HCT116 (cell line): ENCODE data around the gene UQCC5. TPM values are rescaled to one million over a fixed set of nuclear protein-coding genes. Genes with fewer than 3 reads are reported as not detected.
A peak's percentile ranks its signal among the peaks of the same experiment; 100 is the strongest.

ENCODE experiments used
- ATAC-seq: fragments of 200-7000 bp; cut with Tn5 transposase; 2 replicates; pipeline ENCODE4 v1.9.1; 2020; ENCODE audit warnings: mild to moderate bottlenecking, moderate library complexity
- BruUV-seq: library from RNA; stranded (reverse); fragments of 400-500 nt; replicated peaks from 2 replicates; lab custom pipeline; 2021; lab: Mats Ljungman, UMichigan
- CTCF ChIA-PET: fragments of 300-600 bp; sonication (Branson Sonifier 250); formaldehyde crosslinking; loops from one replicate; lab custom pipeline; 2021; ENCODE audit warnings: antibody characterized with exemption; lab: Charles Lee
- POLR2A ChIA-PET: fragments of 300-600, 350-600 bp; sonication (Branson Sonifier 250); formaldehyde crosslinking; loops from one replicate; lab custom pipeline; 2021; ENCODE audit warnings: antibody characterized with exemption; lab: Charles Lee
- RAD21 ChIA-PET, 2 experiments: fragments of 300-600 bp; sonication (Branson Sonifier 250); formaldehyde crosslinking; loops; one replicate each; lab custom pipeline; 2023; ENCODE audit warnings: low total read pairs in 2 of 2; ENCODE audit not compliant: uncharacterized antibody in 2 of 2, unreplicated experiment in 2 of 2, low non-redundant PET in 1 of 2; lab: Charles Lee
- DNase-seq: peaks from one replicate; pipeline ENCODE4 v3.0.0-alpha.2; 2010; ENCODE audit warnings: low read depth, low spot score
- H2AFZ ChIP-seq: fragments of 200-600 bp; shearing (Covaris generic), sonication (generic); 2 replicates; pipeline ENCODE4 v1.6.1; 2017; ENCODE audit warnings: low read depth, mixed run types, mixed read lengths, antibody characterized with exemption, low read length; ENCODE audit not compliant: poor library complexity, severe bottlenecking
- H3K27ac ChIP-seq: 2 replicates; pipeline ENCODE4 v1.5.1; 2012; ENCODE audit warnings: low read depth, low read length
- H3K27me3 ChIP-seq: fragments of 200-600 bp; sonication (generic); 2 replicates; pipeline ENCODE4 v1.6.1; 2016; ENCODE audit warnings: mixed run types, low read length, mixed read lengths; ENCODE audit not compliant: insufficient read depth
- H3K36me3 ChIP-seq, 2 experiments: fragments of 200-500 bp in 1 of 2; fragments of 200-600 bp in 1 of 2; sonication (Bioruptor generic) in 1 of 2; sonication (generic) in 1 of 2; 2 replicates each; pipeline versions ENCODE4 v1.5.1 to v1.6.1; 2014 to 2016; ENCODE audit warnings: low read length in 2 of 2, inconsistent platforms in 1 of 2, mixed read lengths in 1 of 2, mixed run types in 1 of 2; ENCODE audit not compliant: insufficient read depth in 2 of 2, control insufficient read depth in 1 of 2
- H3K4me1 ChIP-seq, 2 experiments: fragments of 200-600 bp in 1 of 2; sonication (generic) in 1 of 2; 2 replicates each; pipeline versions ENCODE4 v1.5.1 to v1.6.1; 2012 to 2017; ENCODE audit warnings: low read length in 2 of 2, inconsistent platforms in 1 of 2, mild to moderate bottlenecking in 1 of 2, mixed read lengths in 1 of 2, mixed run types in 1 of 2, moderate library complexity in 1 of 2; ENCODE audit not compliant: insufficient read depth in 2 of 2, control insufficient read depth in 1 of 2
- H3K4me2 ChIP-seq: fragments of 200-600 bp; sonication (generic); 2 replicates; pipeline ENCODE4 v1.6.1; 2017; ENCODE audit warnings: mixed run types, low read length, mixed read lengths
- H3K4me3 ChIP-seq, 2 experiments: fragments of 200-600 bp in 1 of 2; sonication (generic) in 1 of 2; replicated peaks in 1 of 2; 2 replicates each; pipeline ENCODE4 v1.5.1; 2011 to 2016; ENCODE audit warnings: low read length in 2 of 2, control low read depth in 1 of 2, low read depth in 1 of 2, mild to moderate bottlenecking in 1 of 2, mixed read lengths in 1 of 2, mixed run types in 1 of 2
- H3K79me2 ChIP-seq: fragments of 200-600 bp; sonication (generic); 2 replicates; pipeline ENCODE4 v1.6.1; 2017; ENCODE audit warnings: mild to moderate bottlenecking, mixed run types, low read length, moderate library complexity, mixed read lengths; ENCODE audit not compliant: insufficient read depth
- H3K9ac ChIP-seq: fragments of 200-600 bp; sonication (generic); 2 replicates; pipeline ENCODE4 v1.6.1; 2016; ENCODE audit warnings: low read length, mixed read lengths
- H3K9me2 ChIP-seq: fragments of 200-600 bp; sonication (generic), shearing (Covaris generic); 2 replicates; pipeline ENCODE4 v1.6.1; 2017; ENCODE audit warnings: mixed run types, mild to moderate bottlenecking, moderate library complexity; ENCODE audit not compliant: insufficient read depth
- H3K9me3 ChIP-seq, 2 experiments: fragments of 200-500 bp in 1 of 2; fragments of 200-600 bp in 1 of 2; sonication (Bioruptor generic) in 1 of 2; sonication (generic) in 1 of 2; 2 replicates each; pipeline ENCODE4 v1.6.1; 2014 to 2017; ENCODE audit warnings: low read length in 2 of 2, mixed read lengths in 2 of 2, inconsistent platforms in 1 of 2, low read depth in 1 of 2, mild to moderate bottlenecking in 1 of 2, mixed run types in 1 of 2, moderate library complexity in 1 of 2; ENCODE audit not compliant: control insufficient read depth in 1 of 2, insufficient read depth in 1 of 2
- H4K20me1 ChIP-seq: fragments of 200-600 bp; sonication (generic), shearing (Covaris generic); 2 replicates; pipeline ENCODE4 v1.6.1; 2017; ENCODE audit warnings: mixed run types, mild to moderate bottlenecking, moderate library complexity; ENCODE audit not compliant: insufficient read depth
- CBX3 ChIP-seq: IDR thresholded peaks from 2 replicates; pipeline ENCODE4 v1.6.1; 2012; ENCODE audit warnings: low read depth
- CTCF ChIP-seq, 3 experiments: fragments of 200-600 bp in 1 of 3; sonication (generic) in 1 of 3; IDR thresholded peaks in 2 of 3; conservative IDR thresholded peaks in 1 of 3; 2 replicates each; pipeline ENCODE4 v1.5.1; 2012 to 2017; ENCODE audit warnings: low read depth in 2 of 3, low read length in 2 of 3, antibody characterized with exemption in 1 of 3, borderline replicate concordance in 1 of 3, control low read depth in 1 of 3, mild to moderate bottlenecking in 1 of 3, mixed read lengths in 1 of 3, mixed run types in 1 of 3, moderate library complexity in 1 of 3; ENCODE audit not compliant: insufficient read depth in 1 of 3
- ELF1 ChIP-seq: IDR thresholded peaks from 2 replicates; pipeline ENCODE4 v1.6.1; 2012; ENCODE audit warnings: low read depth, borderline replicate concordance
- EZH2 ChIP-seq: fragments of 200-600 bp; sonication (generic); IDR thresholded peaks from 2 replicates; pipeline ENCODE4 v1.6.1; 2017; ENCODE audit warnings: antibody characterized with exemption, mixed run types
- EZH2phosphoT487 ChIP-seq: fragments of 200-600 bp; IDR thresholded peaks from 2 replicates; pipeline ENCODE4 v1.6.1; 2018; ENCODE audit warnings: antibody characterized with exemption, borderline replicate concordance
- FOSL1 ChIP-seq: IDR thresholded peaks from 2 replicates; pipeline ENCODE4 v1.6.1; 2012; ENCODE audit warnings: low read depth
- JUND ChIP-seq: IDR thresholded peaks from 2 replicates; pipeline ENCODE4 v1.6.1; 2012
- POLR2A ChIP-seq: IDR thresholded peaks from 2 replicates; pipeline ENCODE4 v1.7.0; 2011; ENCODE audit warnings: borderline replicate concordance; ENCODE audit not compliant: insufficient read depth, insufficient read length; ENCODE audit errors: extremely low read depth
- RAD21 ChIP-seq: IDR thresholded peaks from 2 replicates; pipeline ENCODE4 v1.6.1; 2012; ENCODE audit warnings: low read depth, mild to moderate bottlenecking
- SIN3A ChIP-seq: IDR thresholded peaks from 2 replicates; pipeline ENCODE4 v1.6.1; 2012; ENCODE audit warnings: low read depth
- SRF ChIP-seq: IDR thresholded peaks from 2 replicates; pipeline ENCODE4 v1.6.1; 2012; ENCODE audit warnings: low read depth
- ZFX ChIP-seq: fragments of 450-650 bp; IDR thresholded peaks from 2 replicates; pipeline ENCODE4 v1.6.1; 2017
- ZNF274 ChIP-seq: fragments of 200-500 bp; sonication (Bioruptor generic); IDR thresholded peaks from 2 replicates; pipeline ENCODE4 v1.6.1; 2014; ENCODE audit warnings: mild to moderate bottlenecking, low read depth, low read length, inconsistent platforms
- intact Hi-C: fragments of 100-400 bp; cut with micrococcal nuclease; formaldehyde crosslinking; loops from 2 replicates; pipeline ENCODE4 v1.10.0; 2022
- total RNA-seq: library from RNA; stranded (reverse); gene quantifications from one replicate; pipeline ENCODE4 v1.2.1, GENCODE V29; 2021; ENCODE audit not compliant: unreplicated experiment
- TF ChIP-seq, protein P1 (sequence below): IDR thresholded peaks from 2 replicates; pipeline ENCODE4 v1.6.1; 2012; ENCODE audit warnings: low read depth
- TF ChIP-seq, protein P2 (sequence below): IDR thresholded peaks from 2 replicates; pipeline ENCODE4 v1.6.1; 2011; ENCODE audit warnings: mild to moderate bottlenecking, low read length, moderate library complexity; ENCODE audit not compliant: insufficient replicate concordance; ENCODE audit errors: extremely low read depth

Gene UQCC5
- total RNA-seq, 1 experiment from 2014 or later, result 14.1 TPM

DNA sequence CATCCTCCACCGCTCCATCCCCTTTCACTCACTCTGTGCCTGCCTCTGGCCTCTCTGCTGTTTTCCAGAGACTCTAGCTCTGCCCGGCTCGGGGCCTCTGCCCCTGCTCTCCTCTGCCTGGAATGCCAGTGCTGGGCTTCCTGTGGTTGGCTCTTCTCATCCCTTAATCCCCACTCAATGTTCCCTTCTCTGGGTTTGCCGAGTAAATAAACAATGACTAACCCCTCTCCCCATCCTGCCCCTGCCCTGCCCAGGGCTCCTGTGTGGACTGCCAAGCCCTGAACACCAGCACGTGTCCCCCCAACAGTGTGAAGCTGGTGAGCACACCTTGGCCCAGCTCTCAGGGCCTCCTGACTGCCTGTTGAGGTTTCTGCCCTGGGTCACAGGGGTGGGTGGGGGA is 29.0 kb upstream of the UQCC5 start:
- Histone ChIP-seq H3K4me1 (peaks cover 3 to 9% of the 10 kb centered on the region in 2 experiments; a peak in 2 of 4 replicates), H3K9ac (no peak overlapping the region), H3K4me3 (no peak overlapping the region), H3K36me3 (no peaks in the 10 kb centered on the region), H3K4me2 (no peak overlapping the region), H3K9me3 (no peaks in the 10 kb centered on the region), H3K27me3 (no peaks in the 10 kb centered on the region), H4K20me1 (no peaks in the 10 kb centered on the region), H3K9me2 (no peaks in the 10 kb centered on the region), H3K27ac (no peak overlapping the region), H2AFZ (no peak overlapping the region), H3K79me2 (no peaks in the 10 kb centered on the region)
- peak; percentile 27; the same call in 1 of the 2 replicates for ATAC-seq
- POLR2A ChIA-PET, result no interaction called here
- intact Hi-C loops, result no loop called here
- CTCF ChIA-PET, result no interaction called here
- DNase-seq, result no peak
- RAD21 ChIA-PET, result no interaction called here
- TF ChIP-seq CTCF (IDR thresholded peaks at IDR 0.05 in 2 of 3, conservative IDR thresholded peaks at IDR 0.05 in 1 of 3; ENCODE audit: borderline replicate concordance in 1 of 3, insufficient read depth in 1 of 3, low read depth in 2 of 3, low read length in 2 of 3) (no peak), FOSL1 (no peak), POLR2A (no peak), JUND (no peak), SIN3A (no peak), ELF1 (no peak), RAD21 (no peak), ZFX (no peak), CBX3 (no peak), ZNF274 (no peak), EZH2phosphoT487 (no peak), SRF (no peak), EZH2 (no peak)
- TF ChIP-seq, protein P1, sequence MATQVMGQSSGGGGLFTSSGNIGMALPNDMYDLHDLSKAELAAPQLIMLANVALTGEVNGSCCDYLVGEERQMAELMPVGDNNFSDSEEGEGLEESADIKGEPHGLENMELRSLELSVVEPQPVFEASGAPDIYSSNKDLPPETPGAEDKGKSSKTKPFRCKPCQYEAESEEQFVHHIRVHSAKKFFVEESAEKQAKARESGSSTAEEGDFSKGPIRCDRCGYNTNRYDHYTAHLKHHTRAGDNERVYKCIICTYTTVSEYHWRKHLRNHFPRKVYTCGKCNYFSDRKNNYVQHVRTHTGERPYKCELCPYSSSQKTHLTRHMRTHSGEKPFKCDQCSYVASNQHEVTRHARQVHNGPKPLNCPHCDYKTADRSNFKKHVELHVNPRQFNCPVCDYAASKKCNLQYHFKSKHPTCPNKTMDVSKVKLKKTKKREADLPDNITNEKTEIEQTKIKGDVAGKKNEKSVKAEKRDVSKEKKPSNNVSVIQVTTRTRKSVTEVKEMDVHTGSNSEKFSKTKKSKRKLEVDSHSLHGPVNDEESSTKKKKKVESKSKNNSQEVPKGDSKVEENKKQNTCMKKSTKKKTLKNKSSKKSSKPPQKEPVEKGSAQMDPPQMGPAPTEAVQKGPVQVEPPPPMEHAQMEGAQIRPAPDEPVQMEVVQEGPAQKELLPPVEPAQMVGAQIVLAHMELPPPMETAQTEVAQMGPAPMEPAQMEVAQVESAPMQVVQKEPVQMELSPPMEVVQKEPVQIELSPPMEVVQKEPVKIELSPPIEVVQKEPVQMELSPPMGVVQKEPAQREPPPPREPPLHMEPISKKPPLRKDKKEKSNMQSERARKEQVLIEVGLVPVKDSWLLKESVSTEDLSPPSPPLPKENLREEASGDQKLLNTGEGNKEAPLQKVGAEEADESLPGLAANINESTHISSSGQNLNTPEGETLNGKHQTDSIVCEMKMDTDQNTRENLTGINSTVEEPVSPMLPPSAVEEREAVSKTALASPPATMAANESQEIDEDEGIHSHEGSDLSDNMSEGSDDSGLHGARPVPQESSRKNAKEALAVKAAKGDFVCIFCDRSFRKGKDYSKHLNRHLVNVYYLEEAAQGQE, result no peak
- TF ChIP-seq, protein P2, sequence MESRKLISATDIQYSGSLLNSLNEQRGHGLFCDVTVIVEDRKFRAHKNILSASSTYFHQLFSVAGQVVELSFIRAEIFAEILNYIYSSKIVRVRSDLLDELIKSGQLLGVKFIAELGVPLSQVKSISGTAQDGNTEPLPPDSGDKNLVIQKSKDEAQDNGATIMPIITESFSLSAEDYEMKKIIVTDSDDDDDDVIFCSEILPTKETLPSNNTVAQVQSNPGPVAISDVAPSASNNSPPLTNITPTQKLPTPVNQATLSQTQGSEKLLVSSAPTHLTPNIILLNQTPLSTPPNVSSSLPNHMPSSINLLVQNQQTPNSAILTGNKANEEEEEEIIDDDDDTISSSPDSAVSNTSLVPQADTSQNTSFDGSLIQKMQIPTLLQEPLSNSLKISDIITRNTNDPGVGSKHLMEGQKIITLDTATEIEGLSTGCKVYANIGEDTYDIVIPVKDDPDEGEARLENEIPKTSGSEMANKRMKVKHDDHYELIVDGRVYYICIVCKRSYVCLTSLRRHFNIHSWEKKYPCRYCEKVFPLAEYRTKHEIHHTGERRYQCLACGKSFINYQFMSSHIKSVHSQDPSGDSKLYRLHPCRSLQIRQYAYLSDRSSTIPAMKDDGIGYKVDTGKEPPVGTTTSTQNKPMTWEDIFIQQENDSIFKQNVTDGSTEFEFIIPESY, result no peak
- TF ChIP-seq, all 23 proteins: peak for 0
- no TSS peak for BruUV-seq
